ENCODE data around the gene CBLN3. TPM values are rescaled to one million over a fixed set of nuclear protein-coding genes. Genes with fewer than 3 reads are reported as not detected.
"Not testable (repeated sequence)": the region's sequence is repeated elsewhere in the genome, so short reads cannot be mapped to it uniquely, and the experiment has no call there.

Gene CBLN3
- total RNA-seq, 2 experiments from 2014 or later = 2.9 TPM

- Mint-ChIP-seq H3K27me3 (no peaks in the 10 kb centered on the region), H3K27ac (no peak overlapping the region), H3K9me3 (no peaks in the 10 kb centered on the region), H3K4me3 (no peak overlapping the region), H3K36me3 (ENCODE audit: low read depth) (no peaks in the 10 kb centered on the region), H3K4me1 (ENCODE audit: low read depth) (peaks cover 6% of the 10 kb centered on the region)
- ChIA-PET POLR2A (no interaction called here), CTCF (interaction anchor here (1.2 kb wide), 1 partner anchor 126 kb away, joined by 5 read pairs; no protein-coding TSS in a partner anchor)
- DNase-seq (no peak), ATAC-seq (no peak)
- intact Hi-C loops (cut with micrococcal nuclease) = no loop called here
- TF ChIP-seq CTCF (IDR thresholded peaks at IDR 0.05) = no peak
These were observed 29.9 kb upstream of the CBLN3 start for GRCh38 chr14:24459331-24459730.

- CTCF ChIA-PET = interaction anchor here (0.8 to 1.2 kb wide), 4 partner anchors 22 to 125 kb away, joined by 3 to 5 read pairs (median 3); no protein-coding TSS in a partner anchor
- DNase-seq (no peak), ATAC-seq (no peak)
- POLR2A ChIA-PET = interaction anchor here (1.2 kb wide), 1 partner anchor 15 kb away, joined by 4 read pairs; no protein-coding TSS in a partner anchor
- Mint-ChIP-seq H3K36me3 (ENCODE audit: low read depth) (no peaks in the 10 kb centered on the region), H3K27ac (no peak overlapping the region), H3K27me3 (no peaks in the 10 kb centered on the region), H3K4me3 (no peak overlapping the region), H3K9me3 (no peaks in the 10 kb centered on the region), H3K4me1 (ENCODE audit: low read depth) (peaks cover 1% of the 10 kb centered on the region)
- TF ChIP-seq CTCF (IDR thresholded peaks at IDR 0.05) = no peak
- intact Hi-C loops (cut with micrococcal nuclease) = no loop called here
These were observed 29.3 kb upstream of the CBLN3 start for GRCh38 chr14:24458736-24459135.

- DNase-seq = no peak
These were observed 27.5 kb upstream of the CBLN3 start for GRCh38 chr14:24456980-24457379.

GRCh38 chr14:24450828-24451227, 21.4 kb upstream of the CBLN3 start:
- ATAC-seq; H3K36me3 Mint-ChIP-seq (ENCODE audit: low read depth); H3K4me1 Mint-ChIP-seq (ENCODE audit: low read depth); H3K9me3 Mint-ChIP-seq; H3K27me3 Mint-ChIP-seq; POLR2A ChIA-PET; intact Hi-C loops (cut with micrococcal nuclease); H3K27ac Mint-ChIP-seq; CTCF ChIA-PET; DNase-seq; H3K4me3 Mint-ChIP-seq: not testable (repeated sequence)

More at GRCh38 chr14:24456980-24457379, 27.5 kb upstream of the CBLN3 start:
- H3K4me3 Mint-ChIP-seq = no peak overlapping the region
- no peak overlapping the region for H3K27ac Mint-ChIP-seq
- intact Hi-C loops (cut with micrococcal nuclease) = no loop called here
- CTCF ChIA-PET = interaction anchor here (0.9 to 1.8 kb wide), 2 partner anchors 26 to 123 kb away, joined by 3 read pairs; no protein-coding TSS in a partner anchor
- H3K9me3 Mint-ChIP-seq = no peaks in the 10 kb centered on the region
- POLR2A ChIA-PET = no interaction called here
- ATAC-seq = no peak
- no peak for TF ChIP-seq CTCF (IDR thresholded peaks at IDR 0.05)
- H3K4me1 Mint-ChIP-seq (ENCODE audit: low read depth) = no peaks in the 10 kb centered on the region
- peaks cover 2% of the 10 kb centered on the region for H3K27me3 Mint-ChIP-seq
- peaks cover 2% of the 10 kb centered on the region for H3K36me3 Mint-ChIP-seq (ENCODE audit: low read depth)

- DNase-seq (no peak), ATAC-seq (no peak)
- ChIA-PET CTCF (interaction anchor here (1.4 to 5.3 kb wide), 3 partner anchors 12 to 110 kb away, joined by 4 to 76 read pairs (median 57); partner anchors contain the start of genes ADCY4, KHNYN and RIPK3), POLR2A (interaction anchor here (0.9 to 6.2 kb wide), 4 partner anchors 13 to 252 kb away, joined by 3 to 74 read pairs (median 4); partner anchors contain the start of genes CBLN3 and KHNYN)
- H3K27me3 Mint-ChIP-seq = no peaks in the 10 kb centered on the region
- H3K9me3 Mint-ChIP-seq = no peaks in the 10 kb centered on the region
- intact Hi-C loops (cut with micrococcal nuclease) = loop anchor here (5.0 kb wide), 1 partner anchor 229 kb away; no protein-coding TSS in a partner anchor
- H3K27ac Mint-ChIP-seq = peak overlapping the region; percentile 98
- H3K4me3 Mint-ChIP-seq = peak overlapping the region; percentile 86
- peaks cover 33% of the 10 kb centered on the region for H3K4me1 Mint-ChIP-seq (ENCODE audit: low read depth)
- no peak for TF ChIP-seq CTCF (IDR thresholded peaks at IDR 0.05)
- peaks cover 31% of the 10 kb centered on the region for H3K36me3 Mint-ChIP-seq (ENCODE audit: low read depth)
These were observed 13.7 kb upstream of the CBLN3 start for GRCh38 chr14:24443053-24443665.
